Coronary artery (tissue), 2 donors: ENCODE data around the gene ZNF808.
"Not testable (repeated sequence)": the region's sequence is repeated elsewhere in the genome, so short reads cannot be mapped to it uniquely, and the experiment has no call there.

Experiments used
- DNase-seq: peaks from one replicate; pipeline ENCODE4 v3.0.0-alpha.2; 2017; ENCODE audit warnings: low spot score
- H3K27ac ChIP-seq, 2 donors: fragments of 200-600 bp; sonication (generic); one replicate each; pipeline ENCODE4 v1.5.1; 2016 to 2019
- H3K4me3 ChIP-seq: fragments of 200-600 bp; sonication (generic); 2 replicates; pipeline ENCODE4 v1.5.1; 2016; ENCODE audit warnings: mild to moderate bottlenecking, moderate library complexity
- TF ChIP-seq, protein P1 (sequence below): fragments of 200-600 bp; sonication (generic); IDR thresholded peaks from one replicate; pipeline ENCODE4 v1.5.1; 2019; ENCODE audit warnings: antibody characterized with exemption

ZNF808 gene

GRCh38 chr19:52599241-52599640, 71.8 kb downstream of the ZNF808 start:
- Histone ChIP-seq H3K4me3 (no peak overlapping the region), H3K27ac (no peak overlapping the region)
- TF ChIP-seq, protein P1, sequence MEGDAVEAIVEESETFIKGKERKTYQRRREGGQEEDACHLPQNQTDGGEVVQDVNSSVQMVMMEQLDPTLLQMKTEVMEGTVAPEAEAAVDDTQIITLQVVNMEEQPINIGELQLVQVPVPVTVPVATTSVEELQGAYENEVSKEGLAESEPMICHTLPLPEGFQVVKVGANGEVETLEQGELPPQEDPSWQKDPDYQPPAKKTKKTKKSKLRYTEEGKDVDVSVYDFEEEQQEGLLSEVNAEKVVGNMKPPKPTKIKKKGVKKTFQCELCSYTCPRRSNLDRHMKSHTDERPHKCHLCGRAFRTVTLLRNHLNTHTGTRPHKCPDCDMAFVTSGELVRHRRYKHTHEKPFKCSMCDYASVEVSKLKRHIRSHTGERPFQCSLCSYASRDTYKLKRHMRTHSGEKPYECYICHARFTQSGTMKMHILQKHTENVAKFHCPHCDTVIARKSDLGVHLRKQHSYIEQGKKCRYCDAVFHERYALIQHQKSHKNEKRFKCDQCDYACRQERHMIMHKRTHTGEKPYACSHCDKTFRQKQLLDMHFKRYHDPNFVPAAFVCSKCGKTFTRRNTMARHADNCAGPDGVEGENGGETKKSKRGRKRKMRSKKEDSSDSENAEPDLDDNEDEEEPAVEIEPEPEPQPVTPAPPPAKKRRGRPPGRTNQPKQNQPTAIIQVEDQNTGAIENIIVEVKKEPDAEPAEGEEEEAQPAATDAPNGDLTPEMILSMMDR: no peak
- DNase-seq: no peak

GRCh38 chr19:52600639-52601024, 73.2 kb downstream of the ZNF808 start:
- peak overlapping the region; percentile 45 to 90 for H3K27ac ChIP-seq
- no peak for DNase-seq
- TF ChIP-seq, protein P1: no peak
- peak overlapping the region; percentile 76 for H3K4me3 ChIP-seq

DNA sequence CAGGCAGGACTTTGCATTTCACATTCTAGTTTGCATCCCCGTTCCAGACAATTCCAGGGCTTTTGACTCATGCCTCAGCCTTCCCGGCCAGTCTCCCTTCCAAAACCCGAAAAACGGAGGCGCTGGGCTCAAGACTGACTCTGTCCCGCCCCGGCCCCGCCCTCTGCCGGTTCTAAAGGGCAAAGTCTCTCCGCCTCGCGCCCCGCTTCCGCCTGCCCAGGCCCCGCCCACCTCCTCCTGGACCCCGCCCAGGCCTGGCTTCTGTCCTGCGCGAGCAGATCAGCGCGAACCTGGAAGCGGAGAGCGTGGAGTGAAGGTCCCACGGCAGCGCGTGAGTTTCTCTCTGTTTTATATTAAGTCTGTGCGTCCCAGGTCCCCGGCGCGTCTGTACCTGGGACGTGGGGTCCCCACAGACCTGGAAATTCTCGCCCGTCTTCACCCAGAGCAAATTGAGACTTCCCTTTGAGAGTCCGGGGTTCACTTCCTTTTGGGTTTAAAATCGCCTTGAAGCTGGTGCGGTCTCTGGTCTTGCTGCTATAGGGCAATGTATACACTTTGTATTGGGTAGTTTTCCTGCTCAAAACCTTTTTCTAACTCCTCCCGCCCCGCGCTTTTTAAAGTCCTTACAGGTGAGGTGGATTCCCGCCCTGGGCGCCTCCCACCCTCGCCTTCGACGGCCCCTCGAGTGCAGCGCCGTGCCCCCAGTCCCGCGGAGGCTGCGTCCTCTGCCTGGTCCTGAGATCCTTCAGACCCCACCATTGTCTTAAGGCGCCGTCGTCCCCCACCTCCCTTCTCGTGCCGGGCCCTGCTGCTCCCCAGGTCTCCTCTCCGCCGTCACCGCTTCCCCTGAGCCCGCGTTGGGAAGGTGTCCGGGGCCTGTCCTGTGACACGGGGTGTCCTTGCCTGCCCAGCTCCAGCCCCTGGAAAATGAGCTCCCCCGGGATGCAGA, 73.8 kb downstream of the ZNF808 start:
- peak; percentile 97 for DNase-seq
- H3K4me3 ChIP-seq: peak overlapping the region; percentile 76
- peak overlapping the region; percentile 45 to 90 for H3K27ac ChIP-seq
- TF ChIP-seq, protein P1: peak; percentile 24

GRCh38 chr19:52601974-52602366, 74.5 kb downstream of the ZNF808 start:
- DNase-seq: not testable (repeated sequence)
- peak overlapping the region; percentile 45 to 90 for H3K27ac ChIP-seq
- H3K4me3 ChIP-seq: peak overlapping the region; percentile 76

- DNase-seq: no peak
- TF ChIP-seq, protein P1: no peak
- Histone ChIP-seq H3K4me3 (no peak overlapping the region), H3K27ac (peak overlapping the region; percentile 24 to 34)
Measured at GRCh38 chr19:52602941-52603340, 75.5 kb downstream of the ZNF808 start.

DNA sequence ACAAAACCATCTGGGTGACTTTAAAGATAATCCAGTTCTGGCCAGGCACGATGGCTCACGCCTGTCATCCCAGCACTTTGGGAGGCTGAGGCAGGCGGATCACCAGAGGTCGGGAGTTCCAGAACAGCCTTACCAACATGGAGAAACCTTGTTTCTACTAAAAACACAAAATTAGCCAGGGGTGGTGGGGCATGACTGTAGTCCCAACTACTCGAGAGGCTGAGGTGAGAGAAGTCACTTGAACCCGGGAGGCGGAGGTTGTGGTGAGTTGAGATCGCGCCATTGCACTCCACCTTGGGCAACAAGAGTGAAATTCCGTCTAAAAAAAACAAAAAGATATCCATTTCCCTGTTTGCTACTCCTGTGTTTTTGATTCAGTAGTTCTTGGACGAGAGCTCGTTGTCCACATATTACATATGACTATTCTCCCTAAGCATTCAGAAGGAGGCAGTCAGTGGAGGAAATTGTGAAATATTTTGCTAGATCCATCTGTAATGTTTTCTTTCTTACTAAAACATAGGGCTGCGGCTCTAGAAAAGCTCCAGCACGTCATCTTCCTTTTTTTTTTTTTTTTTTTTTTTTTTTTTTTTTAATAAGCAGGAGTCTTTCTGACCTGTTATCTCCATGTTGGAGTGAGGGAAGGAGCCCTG, 76.2 kb downstream of the ZNF808 start:
- Histone ChIP-seq H3K27ac (peak overlapping the region; percentile 34 to 79), H3K4me3 (no peak overlapping the region)
- DNase-seq: no peak
- TF ChIP-seq, protein P1: no peak
